NCI-H510A (cell line): ENCODE measurements around the gene UBE2U.
A peak's percentile ranks its signal among the peaks of the same experiment; 100 is the strongest.
"Not testable (repeated sequence)": the region's sequence is repeated elsewhere in the genome, so short reads cannot be mapped to it uniquely, and the experiment has no call there.

Experiments used
- DNase-seq: peaks from one replicate; lab custom pipeline; 2025; lab: John Stamatoyannopoulos, UW

Gene UBE2U

DNA sequence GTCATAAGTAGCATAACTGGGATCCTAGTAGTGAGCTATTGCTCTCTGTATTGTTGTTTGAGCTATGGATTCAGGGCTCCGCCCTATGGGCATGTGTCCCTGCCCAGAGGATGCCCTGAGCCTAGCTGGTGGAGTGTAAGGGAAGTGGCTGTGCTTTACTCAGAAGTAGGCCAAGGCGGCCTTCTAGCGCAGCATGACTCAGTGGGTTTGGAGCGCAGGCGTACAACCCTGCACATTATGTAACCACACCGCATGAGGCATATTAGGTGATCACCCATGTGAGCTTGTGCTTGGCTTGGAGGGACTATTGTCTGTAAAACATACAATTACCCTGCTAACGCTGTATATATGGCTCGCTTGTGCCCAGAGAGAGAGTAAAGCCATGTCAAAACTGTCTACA lies 11.1 kb upstream of the UBE2U start:
- no peak for DNase-seq

DNA sequence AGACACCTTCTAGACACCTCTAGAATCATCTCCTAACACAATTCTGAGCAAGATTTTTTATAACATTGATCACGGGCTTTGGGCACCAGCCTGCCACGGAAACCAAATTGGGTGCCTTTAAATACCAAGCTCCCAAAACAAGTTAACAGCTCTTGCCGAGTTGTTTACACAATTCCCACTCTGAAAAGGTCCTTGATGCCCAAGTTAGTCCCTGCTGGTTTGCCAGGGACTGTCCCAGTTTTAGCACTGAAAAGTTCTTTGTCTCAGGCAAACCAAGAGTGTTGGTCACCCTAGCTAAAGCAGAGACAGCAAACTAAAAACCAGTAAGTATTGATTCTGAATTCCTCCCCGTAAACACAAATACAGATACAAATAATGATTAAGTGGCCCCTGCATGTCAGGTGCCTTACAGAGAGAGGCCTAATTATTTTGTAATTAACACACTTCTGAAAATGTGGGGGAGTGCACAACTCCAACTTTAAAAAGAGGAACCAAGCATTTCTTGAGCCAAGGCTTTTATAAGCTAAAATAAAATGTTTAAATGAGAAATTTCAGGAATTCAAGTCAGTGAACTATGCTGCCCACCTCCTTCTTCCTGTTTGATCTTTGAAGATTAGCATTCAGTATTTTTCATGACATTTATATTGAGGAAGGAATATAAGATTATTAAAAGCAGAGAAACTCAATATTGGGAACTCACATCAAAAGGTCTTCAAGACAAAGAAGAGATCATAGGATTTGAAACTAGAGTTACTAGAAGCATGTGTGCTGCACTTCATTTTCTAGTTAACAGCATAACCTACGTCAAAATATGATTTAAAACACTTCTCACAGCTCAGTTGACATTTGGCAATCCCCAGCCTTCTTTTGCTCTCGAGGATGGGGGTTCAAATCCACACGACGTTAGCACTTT lies 9.0 kb upstream of the UBE2U start:
- no peak for DNase-seq

DNA sequence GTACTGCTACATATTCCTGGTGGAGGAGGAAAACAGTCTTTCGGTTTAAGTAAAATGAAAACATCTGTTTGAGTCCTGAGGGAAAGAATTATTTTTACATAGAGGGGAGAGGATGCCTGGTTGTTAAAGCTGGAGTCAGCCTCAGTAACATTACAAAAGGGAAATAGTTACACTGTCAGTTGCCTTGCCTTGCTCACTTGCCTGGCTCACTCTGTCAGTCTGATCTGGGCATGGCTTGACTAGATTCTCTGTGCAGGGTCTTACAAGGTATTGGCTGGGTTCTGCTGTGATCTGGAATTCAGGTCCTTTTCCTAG lies 8.4 kb upstream of the UBE2U start:
- DNase-seq: no peak

DNA sequence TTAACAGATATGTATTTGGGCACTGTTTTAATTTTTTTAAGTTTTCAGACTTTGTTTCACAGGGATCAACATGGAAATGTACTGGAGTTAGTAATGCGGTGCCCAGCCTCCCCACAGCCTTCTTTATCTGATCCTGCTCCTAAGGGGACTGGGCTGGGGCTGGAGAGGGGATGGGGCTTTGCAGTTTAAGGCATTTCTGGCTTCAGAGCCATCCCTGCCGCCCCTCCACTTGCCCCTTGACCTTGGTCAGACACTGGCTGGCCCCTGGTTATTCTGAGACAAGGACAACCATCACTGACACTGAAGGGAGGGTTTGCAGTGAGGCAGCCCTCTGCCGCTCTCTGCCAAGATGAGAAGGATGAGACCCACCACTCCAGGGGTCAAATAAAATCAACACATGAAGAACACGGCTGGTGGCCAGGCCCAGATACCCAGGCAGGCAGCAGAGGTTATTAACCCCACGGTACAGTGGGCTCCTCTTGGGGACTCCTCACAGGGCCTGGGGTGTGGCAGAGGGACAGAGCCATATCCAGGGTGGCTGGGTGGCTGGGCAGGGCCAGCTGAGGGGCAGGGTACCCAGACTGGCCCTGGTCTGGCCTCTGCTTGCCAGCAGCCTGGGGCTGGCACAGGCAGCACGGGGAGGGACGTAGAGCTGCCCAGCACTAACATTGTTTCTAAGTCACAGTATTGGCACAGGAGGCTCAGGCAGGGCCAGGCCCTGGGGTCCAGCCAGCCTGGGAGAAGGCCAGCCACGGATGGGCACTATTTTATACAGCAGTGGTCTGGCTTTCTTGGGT lies 7.2 kb upstream of the UBE2U start:
- no peak for DNase-seq

DNA sequence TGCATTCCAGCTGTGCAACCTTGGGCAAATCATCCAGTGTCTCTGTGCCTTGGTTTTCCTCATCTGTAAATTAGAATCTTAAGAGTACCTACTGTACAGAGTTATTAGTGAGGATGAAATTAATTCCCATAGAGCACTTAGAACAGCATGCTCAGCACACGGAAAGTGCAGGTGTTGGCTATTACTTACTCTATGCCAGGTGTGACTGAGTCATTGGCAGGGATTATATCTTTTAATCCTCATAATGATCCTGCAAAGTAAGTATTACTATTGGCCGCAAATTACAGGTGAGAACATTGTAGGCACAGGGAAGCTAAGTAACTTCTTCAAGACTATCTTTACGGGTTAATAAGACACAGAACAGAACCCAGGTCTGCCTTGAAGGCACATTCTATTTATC lies 6.3 kb upstream of the UBE2U start:
- no peak for DNase-seq

DNA sequence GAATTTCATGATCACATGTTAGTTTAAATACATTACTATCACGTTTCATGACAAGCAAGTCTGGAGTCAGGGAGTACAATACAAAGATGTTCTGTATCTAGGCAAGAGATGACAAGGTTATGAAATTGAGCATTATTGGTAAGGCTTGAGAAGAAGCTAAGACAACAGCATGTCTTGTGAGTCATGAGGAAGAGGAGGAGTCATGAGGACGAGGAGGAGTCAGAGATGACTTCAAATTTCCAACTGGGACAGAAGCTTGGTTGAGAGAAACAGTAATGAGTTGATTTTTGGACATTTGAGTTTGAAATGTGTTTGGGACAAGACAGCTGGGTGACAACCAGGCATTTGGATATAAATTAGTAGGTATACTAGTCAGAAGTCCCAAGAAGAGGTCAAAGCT lies 4.3 kb upstream of the UBE2U start:
- DNase-seq: no peak

DNA sequence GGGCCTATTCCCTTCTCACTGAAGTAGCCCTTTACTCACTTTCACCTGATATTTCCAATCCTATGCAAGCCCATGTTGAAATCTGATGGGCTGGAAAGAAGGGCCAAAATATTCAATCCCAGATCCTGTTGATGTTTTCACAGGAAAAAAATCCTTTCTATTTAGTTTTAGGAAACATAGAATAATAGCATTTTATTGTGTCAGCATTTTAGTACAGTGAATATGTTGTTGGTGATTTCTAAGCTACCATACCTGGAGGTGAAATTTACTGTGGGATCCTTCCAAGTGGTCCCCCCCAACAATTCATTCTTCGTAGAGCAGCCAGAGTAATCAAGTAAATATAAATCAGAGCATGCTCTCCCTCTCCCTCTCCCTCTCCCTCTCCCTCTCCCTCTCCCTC lies 3.4 kb upstream of the UBE2U start:
- no peak for DNase-seq

DNA sequence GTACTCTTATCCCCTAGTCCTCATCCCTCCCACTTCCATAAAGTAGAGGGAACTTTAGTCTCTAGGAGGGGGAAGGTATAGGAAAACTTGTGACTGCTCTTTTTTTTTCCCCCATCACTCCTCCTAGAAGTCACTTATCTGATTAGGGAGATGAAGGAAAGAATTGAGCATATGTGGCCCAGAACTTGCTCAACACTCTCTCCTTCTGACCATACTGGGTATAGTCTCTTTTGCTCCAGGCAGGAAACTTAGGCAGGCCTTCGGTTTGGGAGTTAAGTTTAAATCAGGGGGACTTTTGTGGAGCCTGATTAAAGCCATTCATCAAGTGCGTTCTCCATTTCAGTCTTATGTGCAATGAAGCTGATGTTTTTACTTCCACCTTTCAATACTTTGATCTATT lies 5.8 kb downstream of the UBE2U start:
- no peak for DNase-seq

DNA sequence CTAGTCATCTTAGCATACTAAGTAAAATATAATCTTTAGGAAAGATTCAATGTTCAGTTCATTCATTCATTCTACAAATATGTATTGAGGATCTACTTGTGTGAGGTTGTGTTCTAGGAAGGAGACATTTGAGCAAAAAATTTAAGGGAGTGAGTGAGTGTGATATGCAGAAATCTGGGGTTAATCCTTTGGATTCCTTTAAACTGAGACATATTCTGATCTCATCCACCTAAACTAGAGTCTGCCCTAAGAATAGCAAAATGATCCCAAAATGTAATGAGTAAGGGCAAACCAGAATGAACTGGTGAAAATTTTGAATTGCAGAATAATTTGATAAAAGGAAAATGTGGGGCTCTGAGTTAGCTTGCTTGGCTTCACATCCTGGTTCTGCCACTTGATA lies 8.6 kb downstream of the UBE2U start:
- DNase-seq: no peak

DNA sequence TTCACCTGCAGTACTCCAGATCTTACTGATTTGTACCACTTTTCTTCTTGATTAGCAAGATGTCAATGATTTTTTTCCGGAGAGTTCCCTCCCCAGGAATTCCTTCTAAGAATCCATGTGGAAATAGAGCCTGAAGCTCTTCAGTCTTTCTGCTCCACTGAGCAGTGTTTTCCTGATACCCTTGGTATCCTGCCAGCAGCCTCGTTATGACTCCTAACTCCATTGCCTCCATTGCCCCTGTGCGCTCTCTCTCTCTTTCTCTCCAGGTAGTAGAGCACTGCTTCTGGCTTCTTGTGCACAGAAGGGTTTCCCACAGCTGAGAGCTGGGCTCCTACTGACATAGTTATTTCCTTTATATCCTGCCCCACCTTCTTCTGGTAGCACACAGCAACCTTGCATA lies 12.2 kb downstream of the UBE2U start:
- DNase-seq: no peak

DNA sequence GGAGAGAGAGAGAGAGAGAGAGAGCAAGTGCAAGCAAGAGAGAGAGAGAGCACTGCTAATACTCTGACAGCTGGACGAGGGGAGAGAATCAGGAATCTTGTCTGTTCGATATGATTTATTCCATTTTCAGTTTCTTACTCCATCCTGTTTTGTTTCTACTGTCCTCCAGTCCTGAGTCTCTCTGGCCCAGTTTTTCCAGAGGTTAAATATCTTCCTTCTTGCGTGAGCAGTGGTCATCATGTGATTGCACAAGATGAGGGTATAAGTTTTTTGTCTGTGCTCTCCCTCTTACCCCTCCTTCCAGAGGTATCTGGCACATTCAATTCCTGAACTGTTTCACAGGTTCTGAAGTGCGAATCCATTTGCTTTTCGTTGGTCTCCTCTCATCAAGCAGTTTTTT lies 16.8 kb downstream of the UBE2U start:
- DNase-seq: no peak

DNA sequence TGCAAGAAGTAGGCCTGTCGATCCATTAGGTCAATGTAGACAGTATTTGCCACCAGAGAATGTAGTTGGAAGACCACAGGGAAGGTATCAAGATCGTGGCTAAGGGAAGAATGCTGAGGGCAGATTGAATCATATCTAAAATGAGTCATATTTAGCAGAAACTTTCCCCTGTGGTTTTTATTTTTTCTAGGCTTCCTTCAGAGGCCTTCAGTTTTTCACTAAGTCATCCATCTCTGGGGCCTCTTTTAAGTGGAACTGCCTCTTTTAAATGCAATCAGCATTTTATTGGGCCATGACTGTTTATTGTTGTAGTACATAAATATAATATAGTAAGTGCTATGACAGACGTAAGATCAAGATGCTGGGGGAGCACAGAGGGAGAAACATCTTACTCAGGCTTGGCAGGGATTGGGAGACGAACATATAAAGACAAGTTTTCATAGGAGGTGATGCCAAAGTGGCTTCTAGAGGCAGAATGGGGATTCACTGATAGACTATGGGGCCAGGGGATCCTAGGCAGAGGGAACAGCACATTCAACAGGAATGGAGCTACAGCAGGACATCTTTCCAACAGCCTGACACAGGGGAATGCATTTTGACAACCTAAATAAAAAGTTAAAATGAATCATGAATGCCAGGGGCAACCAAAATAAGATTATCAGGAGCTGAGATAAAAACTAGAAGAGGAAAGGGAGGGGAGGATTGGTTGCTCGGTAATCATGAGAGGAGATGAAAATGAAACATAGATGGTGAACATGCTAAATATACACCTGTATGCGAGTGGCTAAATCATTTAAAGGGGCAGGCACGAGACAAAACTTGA lies 20.1 kb downstream of the UBE2U start:
- DNase-seq: no peak

DNA sequence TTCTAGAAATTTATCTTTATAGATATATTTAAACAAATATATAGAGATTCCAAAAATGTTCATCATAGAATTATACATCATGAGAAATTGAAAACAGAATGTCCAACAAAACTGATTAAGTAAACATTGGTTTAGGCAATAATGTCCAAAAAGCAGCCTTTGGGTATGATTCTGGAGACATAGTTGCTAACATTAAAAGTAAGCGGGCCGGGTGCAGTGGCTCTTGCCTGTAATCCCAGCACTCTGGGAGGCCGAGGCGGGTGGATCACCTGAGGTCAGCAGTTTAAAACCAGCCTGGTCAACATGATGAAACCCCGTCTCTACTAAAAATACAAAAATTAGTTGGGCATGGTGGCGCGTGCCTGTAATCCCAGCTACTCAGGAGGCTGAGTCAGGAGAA lies 20.8 kb downstream of the UBE2U start:
- not testable (repeated sequence) for DNase-seq

DNA sequence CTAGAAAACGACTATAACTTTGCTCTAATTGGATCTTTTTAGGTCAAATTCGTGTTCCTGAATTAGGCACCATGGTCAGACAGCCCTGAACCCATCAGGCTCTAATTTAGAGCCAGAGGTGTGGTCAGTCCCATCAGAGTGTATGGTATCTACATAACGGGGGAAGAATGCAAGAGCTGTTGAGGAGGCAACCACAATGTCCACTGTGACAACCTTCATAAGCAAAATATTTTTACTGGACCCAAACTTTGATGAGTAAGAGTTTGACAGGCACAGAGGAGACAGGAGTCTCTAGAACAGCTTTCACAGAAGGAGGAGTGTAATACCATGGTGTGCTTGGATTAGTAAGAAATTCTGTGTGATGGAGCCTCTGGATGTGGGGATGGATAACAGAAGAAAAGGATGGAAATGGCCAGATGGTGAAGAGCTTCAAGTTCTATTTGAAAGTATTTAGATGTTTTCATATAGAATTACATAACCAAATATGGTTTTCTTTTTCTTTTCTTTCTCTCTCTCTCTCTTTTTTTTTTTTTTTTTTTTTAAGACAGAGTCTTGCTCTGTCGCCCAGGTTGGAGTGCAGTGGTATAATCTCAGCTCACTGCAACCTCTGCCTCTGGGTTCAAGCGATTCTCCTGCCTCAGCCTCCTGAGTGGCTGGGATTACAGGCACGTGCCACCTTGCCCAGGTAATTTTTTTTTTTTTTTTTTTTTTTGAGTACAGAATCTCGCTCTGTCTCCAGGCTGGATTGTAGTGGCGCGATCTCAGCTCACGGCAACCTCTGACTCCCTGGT lies 24.9 kb downstream of the UBE2U start:
- no peak for DNase-seq

DNA sequence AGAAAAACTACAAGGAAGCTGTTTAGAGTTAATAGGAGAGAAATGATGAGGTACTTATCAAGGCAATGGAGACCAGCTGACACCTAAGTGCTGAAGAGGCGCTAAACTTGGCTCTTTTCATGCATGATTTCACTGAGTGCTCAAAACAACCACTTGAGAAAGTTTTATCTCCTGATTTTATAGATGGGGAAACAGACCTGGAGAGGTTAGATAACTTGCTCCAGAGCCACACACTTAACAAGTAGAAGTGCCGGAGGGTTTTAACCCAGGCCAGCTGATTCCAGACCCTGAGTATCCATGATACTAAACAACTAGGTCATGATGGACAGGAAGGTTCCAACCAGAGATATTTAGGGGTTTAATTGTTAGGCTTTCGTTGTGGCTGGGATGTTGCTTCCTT lies 25.9 kb downstream of the UBE2U start:
- DNase-seq: peak; percentile 83

DNA sequence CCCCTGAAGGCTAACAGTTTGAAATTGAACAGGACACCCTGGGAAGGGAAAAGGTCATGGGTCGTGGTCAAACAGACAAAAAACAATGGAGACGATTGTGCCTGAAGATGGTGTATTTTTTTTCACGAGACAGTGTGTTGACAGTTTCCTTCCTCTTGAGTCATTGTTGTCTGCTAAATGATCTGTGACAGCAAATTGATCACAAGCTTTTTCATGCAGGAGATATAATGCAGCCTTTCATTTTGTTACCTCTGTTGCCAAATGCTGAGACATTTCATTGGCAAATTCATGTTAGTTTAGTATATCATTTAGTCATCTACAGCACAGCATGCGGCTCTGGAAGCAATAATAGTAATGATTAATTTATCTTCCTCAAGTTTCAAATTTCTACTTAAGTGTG lies 27.7 kb downstream of the UBE2U start:
- peak; percentile 49 for DNase-seq

DNA sequence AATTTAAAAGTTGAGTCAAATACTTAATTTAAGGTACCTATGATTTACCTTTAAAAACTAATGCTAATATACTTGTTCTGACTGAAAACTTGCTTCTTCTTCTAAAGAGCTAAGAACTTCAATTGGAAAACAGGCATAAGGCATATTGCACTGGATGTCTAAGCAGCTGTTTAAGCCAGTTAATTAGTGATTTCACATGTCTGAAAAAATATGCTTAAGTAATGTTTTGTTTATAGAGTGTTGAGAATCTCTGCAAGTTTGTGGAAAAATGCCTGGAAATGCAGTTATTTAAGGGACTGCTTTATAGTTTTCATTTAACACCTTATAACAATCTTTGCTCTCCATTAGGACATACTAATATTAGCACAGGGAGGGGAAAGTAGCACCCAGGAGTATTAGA lies 28.2 kb downstream of the UBE2U start:
- no peak for DNase-seq

DNA sequence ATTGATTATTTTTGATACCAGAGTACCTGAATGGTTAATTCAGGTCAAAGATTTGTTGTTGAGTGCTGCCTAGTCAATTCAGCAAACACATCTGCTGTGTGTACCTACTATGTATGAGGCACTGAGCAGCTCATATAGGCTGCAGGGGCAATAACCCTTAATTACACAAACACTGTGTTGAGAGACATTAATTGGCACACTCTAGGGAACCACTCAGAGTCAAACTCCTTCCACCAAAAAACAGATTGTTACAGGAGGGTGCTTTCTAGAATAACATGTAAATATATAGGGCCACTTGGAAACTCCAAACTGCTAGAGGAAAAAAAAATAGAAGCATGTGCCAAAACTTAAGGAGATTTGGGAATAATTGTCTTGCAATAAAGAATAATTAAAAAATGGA lies 31.3 kb downstream of the UBE2U start:
- no peak for DNase-seq

DNA sequence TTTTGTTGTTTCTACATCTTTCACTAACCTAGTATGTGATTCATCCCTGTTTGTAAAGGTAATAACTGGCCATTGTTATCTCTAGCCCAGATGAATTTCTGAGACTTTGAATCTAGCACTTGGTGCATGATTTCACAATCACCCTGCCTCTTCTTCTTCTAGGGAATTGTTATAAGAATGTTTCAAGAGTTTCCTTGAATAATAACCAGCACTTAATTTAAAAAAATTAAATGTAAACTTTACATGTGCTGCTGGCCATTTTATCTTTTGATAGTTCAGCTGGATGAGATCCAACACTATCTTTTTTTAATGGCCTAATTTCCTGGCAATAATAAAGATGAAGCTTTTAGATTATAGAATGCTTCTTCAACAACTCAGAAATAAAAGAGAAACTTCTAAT lies 31.8 kb downstream of the UBE2U start:
- no peak for DNase-seq

DNA sequence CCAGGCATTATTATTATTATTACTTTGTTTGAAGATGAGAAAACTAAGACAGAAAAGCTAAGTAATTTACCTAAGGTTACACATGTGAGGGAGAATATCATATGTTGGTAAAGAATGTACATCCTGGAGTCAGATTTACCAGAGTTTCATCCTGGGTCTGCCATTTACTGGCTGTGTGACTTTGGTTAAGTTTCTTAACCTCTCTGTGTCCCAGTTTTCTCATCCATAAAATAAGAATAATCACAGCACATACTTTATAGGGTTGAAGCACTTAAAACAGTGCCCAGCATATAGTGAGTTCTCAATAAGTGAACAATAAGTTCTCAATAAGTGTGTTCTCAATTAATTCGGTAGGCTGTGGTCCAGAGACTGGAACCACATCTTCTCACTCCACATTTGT lies 32.5 kb downstream of the UBE2U start:
- DNase-seq: no peak

DNA sequence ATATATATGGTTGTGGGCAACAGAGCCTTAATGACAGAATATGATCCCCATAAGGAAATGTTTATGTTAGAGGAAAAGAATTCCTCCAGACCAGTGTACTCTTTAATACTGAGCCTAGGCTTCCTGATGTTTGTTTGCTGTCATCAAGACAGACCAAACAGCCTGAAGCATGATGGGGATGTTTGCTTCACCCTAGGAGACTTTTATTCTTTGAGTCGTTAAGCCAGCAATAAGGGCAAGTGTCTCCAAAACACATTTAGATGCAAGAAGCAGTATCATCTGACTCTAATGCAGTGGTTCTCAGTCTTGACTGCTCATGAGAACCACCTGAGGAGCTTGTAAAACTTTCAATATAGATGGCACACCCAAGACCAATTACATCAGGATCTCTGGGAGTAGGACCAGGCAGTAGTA lies 33.1 kb downstream of the UBE2U start:
- no peak for DNase-seq

DNA sequence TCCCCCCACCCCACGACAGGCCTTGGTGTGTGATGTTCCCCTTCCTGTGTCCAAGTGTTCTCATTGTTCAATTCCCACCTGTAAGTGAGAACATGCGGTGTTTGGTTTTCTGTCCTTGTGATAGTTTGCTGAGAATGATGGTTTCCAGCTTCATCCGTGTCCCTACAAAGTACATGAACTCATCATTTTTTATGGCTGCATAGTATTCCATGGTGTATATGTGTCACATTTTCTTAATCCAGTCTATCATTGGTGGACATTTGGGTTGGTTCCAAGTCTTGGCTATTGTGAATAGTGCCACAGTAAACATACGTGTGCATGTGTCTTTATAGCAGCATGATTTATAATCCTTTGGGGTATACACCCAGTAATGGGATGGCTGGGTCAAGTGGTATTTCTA lies 36.1 kb downstream of the UBE2U start:
- DNase-seq: not testable (repeated sequence)
